HepG2 (cell line): ENCODE results near the gene NAB1.

Source experiments
- BORCS8-MEF2B ChIP-seq: sonication (generic); formaldehyde crosslinking; IDR thresholded peaks from 2 replicates; pipeline ENCODE4 v1.8.0; 2022; ENCODE audit warnings: mild to moderate bottlenecking, missing genetic modification reagents
- CBX5 ChIP-seq: sonication (generic); formaldehyde crosslinking; IDR thresholded peaks from 2 replicates; pipeline ENCODE4 v1.4.0; 2020; ENCODE audit warnings: missing genetic modification reagents, borderline replicate concordance
- HMGXB4 ChIP-seq, 2 experiments: sonication (generic) in 1 of 2; formaldehyde crosslinking in 1 of 2; IDR thresholded peaks; 2 replicates each; pipeline versions ENCODE4 v1.4.0 to v1.6.1; 2018 to 2020; ENCODE audit warnings: missing genetic modification reagents in 2 of 2, borderline replicate concordance in 1 of 2, low read depth in 1 of 2, mild to moderate bottlenecking in 1 of 2, missing biosample characterization in 1 of 2
- KDM2A ChIP-seq: sonication (generic); formaldehyde crosslinking; IDR thresholded peaks from 2 replicates; pipeline ENCODE4 v1.4.0; 2020; ENCODE audit warnings: low read depth, missing genetic modification reagents, borderline replicate concordance
- STAT6 ChIP-seq: sonication (generic); formaldehyde crosslinking; IDR thresholded peaks from 2 replicates; pipeline ENCODE4 v1.4.0; 2020; ENCODE audit warnings: missing genetic modification reagents, mild to moderate bottlenecking, borderline replicate concordance
- TBP ChIP-seq: sonication (generic); formaldehyde crosslinking; IDR thresholded peaks from 2 replicates; pipeline ENCODE4 v1.5.0; 2020; ENCODE audit warnings: missing genetic modification reagents
- ZFYVE20 ChIP-seq: sonication (generic); formaldehyde crosslinking; IDR thresholded peaks from 2 replicates; pipeline ENCODE4 v1.8.0; 2023; ENCODE audit warnings: low read depth, mild to moderate bottlenecking, moderate library complexity, missing genetic modification reagents, borderline replicate concordance
- ZNF256 ChIP-seq: sonication (generic); formaldehyde crosslinking; conservative IDR thresholded peaks from 2 replicates; pipeline ENCODE4 v1.4.0; 2020; ENCODE audit warnings: missing genetic modification reagents
- ZNF510 ChIP-seq: sonication (generic); formaldehyde crosslinking; IDR thresholded peaks from 2 replicates; pipeline ENCODE4 v1.4.0; 2020; ENCODE audit warnings: low read depth, mild to moderate bottlenecking, missing genetic modification reagents
- ZNF7 ChIP-seq: IDR thresholded peaks from 2 replicates; pipeline ENCODE4 v1.6.1; 2016; ENCODE audit warnings: missing biosample characterization, missing genetic modification reagents
- ZNF879 ChIP-seq: sonication (generic); formaldehyde crosslinking; IDR thresholded peaks from 2 replicates; pipeline ENCODE4 v1.8.1; 2023; ENCODE audit warnings: missing genetic modification reagents
- TF ChIP-seq, protein P1 (sequence below): sonication (generic); formaldehyde crosslinking; conservative IDR thresholded peaks from 2 replicates; pipeline ENCODE4 v1.8.0; 2022; ENCODE audit warnings: missing genetic modification reagents
- TF ChIP-seq, protein P2 (sequence below): sonication (generic); formaldehyde crosslinking; IDR thresholded peaks from 2 replicates; pipeline ENCODE4 v1.4.0; 2020; ENCODE audit warnings: missing genetic modification reagents, borderline replicate concordance
- TF ChIP-seq, protein P3 (sequence below): sonication (generic); formaldehyde crosslinking; IDR thresholded peaks from 2 replicates; pipeline ENCODE4 v1.5.0; 2020; ENCODE audit warnings: mild to moderate bottlenecking, missing genetic modification reagents, moderate library complexity

GRCh38 chr2:190625691-190626090, 23.2 kb upstream of the NAB1 start:
- TF ChIP-seq BORCS8-MEF2B (no peak), ZNF256 (CRISPR knock-in tag) (no peak), KDM2A (CRISPR knock-in tag) (no peak), ZNF879 (CRISPR knock-in tag) (no peak), ZNF510 (CRISPR knock-in tag) (no peak), STAT6 (CRISPR knock-in tag) (no peak), ZNF7 (CRISPR knock-in tag) (no peak), TBP (CRISPR knock-in tag) (no peak), HMGXB4 (CRISPR knock-in tag; IDR thresholded peaks at IDR 0.05; ENCODE audit: borderline replicate concordance in 1 of 2, low read depth in 1 of 2) (no peak), CBX5 (no peak), ZFYVE20 (CRISPR knock-in tag) (no peak)
- TF ChIP-seq, protein P1, sequence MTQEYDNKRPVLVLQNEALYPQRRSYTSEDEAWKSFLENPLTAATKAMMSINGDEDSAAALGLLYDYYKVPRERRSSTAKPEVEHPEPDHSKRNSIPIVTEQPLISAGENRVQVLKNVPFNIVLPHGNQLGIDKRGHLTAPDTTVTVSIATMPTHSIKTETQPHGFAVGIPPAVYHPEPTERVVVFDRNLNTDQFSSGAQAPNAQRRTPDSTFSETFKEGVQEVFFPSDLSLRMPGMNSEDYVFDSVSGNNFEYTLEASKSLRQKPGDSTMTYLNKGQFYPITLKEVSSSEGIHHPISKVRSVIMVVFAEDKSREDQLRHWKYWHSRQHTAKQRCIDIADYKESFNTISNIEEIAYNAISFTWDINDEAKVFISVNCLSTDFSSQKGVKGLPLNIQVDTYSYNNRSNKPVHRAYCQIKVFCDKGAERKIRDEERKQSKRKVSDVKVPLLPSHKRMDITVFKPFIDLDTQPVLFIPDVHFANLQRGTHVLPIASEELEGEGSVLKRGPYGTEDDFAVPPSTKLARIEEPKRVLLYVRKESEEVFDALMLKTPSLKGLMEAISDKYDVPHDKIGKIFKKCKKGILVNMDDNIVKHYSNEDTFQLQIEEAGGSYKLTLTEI (CRISPR knock-in tag), result no peak
- TF ChIP-seq, protein P2, sequence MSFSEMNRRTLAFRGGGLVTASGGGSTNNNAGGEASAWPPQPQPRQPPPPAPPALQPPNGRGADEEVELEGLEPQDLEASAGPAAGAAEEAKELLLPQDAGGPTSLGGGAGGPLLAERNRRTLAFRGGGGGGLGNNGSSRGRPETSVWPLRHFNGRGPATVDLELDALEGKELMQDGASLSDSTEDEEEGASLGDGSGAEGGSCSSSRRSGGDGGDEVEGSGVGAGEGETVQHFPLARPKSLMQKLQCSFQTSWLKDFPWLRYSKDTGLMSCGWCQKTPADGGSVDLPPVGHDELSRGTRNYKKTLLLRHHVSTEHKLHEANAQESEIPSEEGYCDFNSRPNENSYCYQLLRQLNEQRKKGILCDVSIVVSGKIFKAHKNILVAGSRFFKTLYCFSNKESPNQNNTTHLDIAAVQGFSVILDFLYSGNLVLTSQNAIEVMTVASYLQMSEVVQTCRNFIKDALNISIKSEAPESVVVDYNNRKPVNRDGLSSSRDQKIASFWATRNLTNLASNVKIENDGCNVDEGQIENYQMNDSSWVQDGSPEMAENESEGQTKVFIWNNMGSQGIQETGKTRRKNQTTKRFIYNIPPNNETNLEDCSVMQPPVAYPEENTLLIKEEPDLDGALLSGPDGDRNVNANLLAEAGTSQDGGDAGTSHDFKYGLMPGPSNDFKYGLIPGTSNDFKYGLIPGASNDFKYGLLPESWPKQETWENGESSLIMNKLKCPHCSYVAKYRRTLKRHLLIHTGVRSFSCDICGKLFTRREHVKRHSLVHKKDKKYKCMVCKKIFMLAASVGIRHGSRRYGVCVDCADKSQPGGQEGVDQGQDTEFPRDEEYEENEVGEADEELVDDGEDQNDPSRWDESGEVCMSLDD, result no peak
- TF ChIP-seq, protein P3, sequence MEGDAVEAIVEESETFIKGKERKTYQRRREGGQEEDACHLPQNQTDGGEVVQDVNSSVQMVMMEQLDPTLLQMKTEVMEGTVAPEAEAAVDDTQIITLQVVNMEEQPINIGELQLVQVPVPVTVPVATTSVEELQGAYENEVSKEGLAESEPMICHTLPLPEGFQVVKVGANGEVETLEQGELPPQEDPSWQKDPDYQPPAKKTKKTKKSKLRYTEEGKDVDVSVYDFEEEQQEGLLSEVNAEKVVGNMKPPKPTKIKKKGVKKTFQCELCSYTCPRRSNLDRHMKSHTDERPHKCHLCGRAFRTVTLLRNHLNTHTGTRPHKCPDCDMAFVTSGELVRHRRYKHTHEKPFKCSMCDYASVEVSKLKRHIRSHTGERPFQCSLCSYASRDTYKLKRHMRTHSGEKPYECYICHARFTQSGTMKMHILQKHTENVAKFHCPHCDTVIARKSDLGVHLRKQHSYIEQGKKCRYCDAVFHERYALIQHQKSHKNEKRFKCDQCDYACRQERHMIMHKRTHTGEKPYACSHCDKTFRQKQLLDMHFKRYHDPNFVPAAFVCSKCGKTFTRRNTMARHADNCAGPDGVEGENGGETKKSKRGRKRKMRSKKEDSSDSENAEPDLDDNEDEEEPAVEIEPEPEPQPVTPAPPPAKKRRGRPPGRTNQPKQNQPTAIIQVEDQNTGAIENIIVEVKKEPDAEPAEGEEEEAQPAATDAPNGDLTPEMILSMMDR, result no peak
